Fibroblast of lung (primary cell): ENCODE results near the gene BCAS1.

Experiments used
- EZH2 ChIP-seq: IDR thresholded peaks from 2 replicates; pipeline ENCODE4 v1.5.1; 2012; ENCODE audit warnings: low read length, control low read depth, mild to moderate bottlenecking; ENCODE audit errors: missing control alignments
- TF ChIP-seq, protein P1 (sequence below), 2 donors: IDR thresholded peaks in 1 of 2; conservative IDR thresholded peaks in 1 of 2; 1 replicate in 1 of 2; 2 replicates in 1 of 2; pipeline ENCODE4 v1.5.1; 2011 to 2012; ENCODE audit warnings: low read length in 2 of 2, control low read depth in 1 of 2, inconsistent platforms in 1 of 2, low read depth in 1 of 2, mild to moderate bottlenecking in 1 of 2

DNA sequence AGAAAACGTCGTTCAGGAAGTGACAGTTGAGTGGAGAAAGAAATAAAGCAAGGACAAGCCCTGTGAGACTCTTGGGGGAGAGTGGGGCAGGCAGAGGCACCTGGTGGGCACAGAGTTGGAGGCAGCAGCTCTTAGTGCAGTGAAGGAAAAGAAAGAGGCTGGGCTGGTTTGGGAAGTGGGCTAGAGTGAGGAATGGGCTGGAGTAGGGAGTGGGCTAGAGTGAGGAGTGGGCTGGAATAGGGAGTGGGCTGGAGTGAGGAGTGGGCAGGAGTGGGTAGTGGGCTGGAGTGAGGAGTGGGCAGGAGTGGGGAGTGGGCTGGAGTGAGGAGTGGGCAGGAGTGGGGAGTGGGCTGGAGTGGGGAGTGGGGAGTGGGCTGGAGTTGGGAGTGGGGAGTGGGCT lies 43.7 kb upstream of the BCAS1 start:
- TF ChIP-seq, protein P1, sequence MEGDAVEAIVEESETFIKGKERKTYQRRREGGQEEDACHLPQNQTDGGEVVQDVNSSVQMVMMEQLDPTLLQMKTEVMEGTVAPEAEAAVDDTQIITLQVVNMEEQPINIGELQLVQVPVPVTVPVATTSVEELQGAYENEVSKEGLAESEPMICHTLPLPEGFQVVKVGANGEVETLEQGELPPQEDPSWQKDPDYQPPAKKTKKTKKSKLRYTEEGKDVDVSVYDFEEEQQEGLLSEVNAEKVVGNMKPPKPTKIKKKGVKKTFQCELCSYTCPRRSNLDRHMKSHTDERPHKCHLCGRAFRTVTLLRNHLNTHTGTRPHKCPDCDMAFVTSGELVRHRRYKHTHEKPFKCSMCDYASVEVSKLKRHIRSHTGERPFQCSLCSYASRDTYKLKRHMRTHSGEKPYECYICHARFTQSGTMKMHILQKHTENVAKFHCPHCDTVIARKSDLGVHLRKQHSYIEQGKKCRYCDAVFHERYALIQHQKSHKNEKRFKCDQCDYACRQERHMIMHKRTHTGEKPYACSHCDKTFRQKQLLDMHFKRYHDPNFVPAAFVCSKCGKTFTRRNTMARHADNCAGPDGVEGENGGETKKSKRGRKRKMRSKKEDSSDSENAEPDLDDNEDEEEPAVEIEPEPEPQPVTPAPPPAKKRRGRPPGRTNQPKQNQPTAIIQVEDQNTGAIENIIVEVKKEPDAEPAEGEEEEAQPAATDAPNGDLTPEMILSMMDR (conservative IDR thresholded peaks at IDR 0.05 in 1 of 2, IDR thresholded peaks at IDR 0.05 in 1 of 2; ENCODE audit: low read depth in 1 of 2, low read length in 2 of 2) = no peak
- no peak for TF ChIP-seq EZH2
